ENCODE measurements around the gene GM2A. TPM values are rescaled to one million over a fixed set of nuclear protein-coding genes. Genes with fewer than 3 reads are reported as not detected.

The GM2A gene
- total RNA-seq, 1 experiment from 2014 or later = 27.6 TPM

DNA sequence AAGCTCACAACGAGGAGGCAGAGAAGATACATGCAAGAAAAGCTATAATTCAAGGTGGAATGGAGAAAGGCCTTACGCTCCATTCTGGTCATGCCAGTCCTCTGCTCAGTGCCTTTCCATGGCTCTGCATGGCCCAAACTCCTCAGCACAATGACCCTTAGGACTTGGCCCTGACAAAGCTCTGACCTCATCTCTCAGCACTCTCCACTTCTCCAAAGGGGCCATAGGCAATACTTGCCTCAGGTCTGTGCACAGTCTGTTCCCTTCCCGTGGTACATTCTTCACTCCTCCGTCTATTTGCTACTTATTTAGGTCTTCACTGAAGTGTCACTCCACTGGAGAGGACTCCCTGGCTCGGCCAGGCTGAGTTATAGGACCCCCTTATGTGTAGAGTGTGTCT lies 25.9 kb downstream of the GM2A start:
- BruUV-seq (replicated peaks) = no TSS peak
- H3K27me3 Mint-ChIP-seq (ENCODE audit: insufficient read depth, unreplicated experiment) = no peaks in the 10 kb centered on the region
- no peaks in the 10 kb centered on the region for H3K36me3 Mint-ChIP-seq (ENCODE audit: insufficient read depth, unreplicated experiment)

DNA sequence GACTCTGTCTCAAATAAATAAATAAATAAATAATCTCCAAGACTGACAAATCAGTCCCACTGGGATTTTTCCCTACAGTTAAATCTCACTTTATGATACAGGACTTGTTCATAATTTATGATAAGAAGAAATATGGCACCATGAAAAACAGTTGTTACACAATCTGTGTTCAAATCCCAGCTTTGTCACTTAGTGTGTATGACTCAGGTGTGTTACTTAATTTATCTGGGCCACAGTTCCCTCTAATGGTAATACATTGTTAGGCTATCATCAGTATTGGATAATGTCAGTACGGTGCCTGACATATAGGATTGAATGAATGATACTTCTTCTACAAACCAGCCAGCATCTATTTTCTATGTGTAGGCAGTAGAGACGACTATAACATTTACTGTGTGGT lies 27.5 kb downstream of the GM2A start:
- POLR2A ChIA-PET = no interaction called here
- Histone ChIP-seq H3K36me3 (ENCODE audit: control insufficient read depth, insufficient read depth, low read length) (no peaks in the 10 kb centered on the region), H3K9me3 (no peaks in the 10 kb centered on the region), H3K4me3 (ENCODE audit: low read depth, low read length) (no peak overlapping the region), H3K27me3 (replicated peaks; ENCODE audit: control insufficient read depth, insufficient read depth, low read length) (no peaks in the 10 kb centered on the region), H3K4me1 (peaks cover 7% of the 10 kb centered on the region)
- intact Hi-C loops (cut with micrococcal nuclease; ENCODE audit: unreplicated experiment) = no loop called here
- TF ChIP-seq, protein P1, sequence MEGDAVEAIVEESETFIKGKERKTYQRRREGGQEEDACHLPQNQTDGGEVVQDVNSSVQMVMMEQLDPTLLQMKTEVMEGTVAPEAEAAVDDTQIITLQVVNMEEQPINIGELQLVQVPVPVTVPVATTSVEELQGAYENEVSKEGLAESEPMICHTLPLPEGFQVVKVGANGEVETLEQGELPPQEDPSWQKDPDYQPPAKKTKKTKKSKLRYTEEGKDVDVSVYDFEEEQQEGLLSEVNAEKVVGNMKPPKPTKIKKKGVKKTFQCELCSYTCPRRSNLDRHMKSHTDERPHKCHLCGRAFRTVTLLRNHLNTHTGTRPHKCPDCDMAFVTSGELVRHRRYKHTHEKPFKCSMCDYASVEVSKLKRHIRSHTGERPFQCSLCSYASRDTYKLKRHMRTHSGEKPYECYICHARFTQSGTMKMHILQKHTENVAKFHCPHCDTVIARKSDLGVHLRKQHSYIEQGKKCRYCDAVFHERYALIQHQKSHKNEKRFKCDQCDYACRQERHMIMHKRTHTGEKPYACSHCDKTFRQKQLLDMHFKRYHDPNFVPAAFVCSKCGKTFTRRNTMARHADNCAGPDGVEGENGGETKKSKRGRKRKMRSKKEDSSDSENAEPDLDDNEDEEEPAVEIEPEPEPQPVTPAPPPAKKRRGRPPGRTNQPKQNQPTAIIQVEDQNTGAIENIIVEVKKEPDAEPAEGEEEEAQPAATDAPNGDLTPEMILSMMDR (IDR thresholded peaks at IDR 0.05; ENCODE audit: insufficient read depth in 1 of 2, low read depth in 1 of 2, low read length in 1 of 2, severe bottlenecking in 1 of 2, unreplicated experiment in 1 of 2) = no peak
- no peak for DNase-seq
- Mint-ChIP-seq H3K27ac (ENCODE audit: unreplicated experiment) (no peak overlapping the region), H3K27me3 (ENCODE audit: insufficient read depth, unreplicated experiment) (no peaks in the 10 kb centered on the region), H3K4me1 (ENCODE audit: low read depth, unreplicated experiment) (peaks cover 8% of the 10 kb centered on the region), H3K4me3 (ENCODE audit: unreplicated experiment) (no peak overlapping the region), H3K9me3 (ENCODE audit: unreplicated experiment) (peaks cover 8% of the 10 kb centered on the region), H3K36me3 (ENCODE audit: insufficient read depth, unreplicated experiment) (no peaks in the 10 kb centered on the region)
- CTCF ChIA-PET = interaction anchor here (0.9 kb wide), 1 partner anchor 371 kb away, joined by 3 read pairs; no protein-coding TSS in a partner anchor
- BruUV-seq (replicated peaks) = no TSS peak

More for the DNA sequence above, 25.9 kb downstream of the GM2A start:
- no peaks in the 10 kb centered on the region for H3K27me3 ChIP-seq (replicated peaks; ENCODE audit: control insufficient read depth, insufficient read depth, low read length)
- ChIA-PET POLR2A (no interaction called here), CTCF (no interaction called here)
- DNase-seq = no peak
- intact Hi-C loops (cut with micrococcal nuclease; ENCODE audit: unreplicated experiment) = no loop called here
- Mint-ChIP-seq H3K9me3 (ENCODE audit: unreplicated experiment) (no peaks in the 10 kb centered on the region), H3K4me1 (ENCODE audit: low read depth, unreplicated experiment) (peaks cover 7% of the 10 kb centered on the region), H3K4me3 (ENCODE audit: unreplicated experiment) (no peak overlapping the region), H3K27ac (ENCODE audit: unreplicated experiment) (no peak overlapping the region)
- TF ChIP-seq, protein P1 (IDR thresholded peaks at IDR 0.05; ENCODE audit: insufficient read depth in 1 of 2, low read depth in 1 of 2, low read length in 1 of 2, severe bottlenecking in 1 of 2, unreplicated experiment in 1 of 2) = no peak
- H3K36me3 ChIP-seq (ENCODE audit: control insufficient read depth, insufficient read depth, low read length) = no peaks in the 10 kb centered on the region
- no peak overlapping the region for H3K4me3 ChIP-seq (ENCODE audit: low read depth, low read length)
- no peaks in the 10 kb centered on the region for H3K9me3 ChIP-seq
- H3K4me1 ChIP-seq = peaks cover 19% of the 10 kb centered on the region

DNA sequence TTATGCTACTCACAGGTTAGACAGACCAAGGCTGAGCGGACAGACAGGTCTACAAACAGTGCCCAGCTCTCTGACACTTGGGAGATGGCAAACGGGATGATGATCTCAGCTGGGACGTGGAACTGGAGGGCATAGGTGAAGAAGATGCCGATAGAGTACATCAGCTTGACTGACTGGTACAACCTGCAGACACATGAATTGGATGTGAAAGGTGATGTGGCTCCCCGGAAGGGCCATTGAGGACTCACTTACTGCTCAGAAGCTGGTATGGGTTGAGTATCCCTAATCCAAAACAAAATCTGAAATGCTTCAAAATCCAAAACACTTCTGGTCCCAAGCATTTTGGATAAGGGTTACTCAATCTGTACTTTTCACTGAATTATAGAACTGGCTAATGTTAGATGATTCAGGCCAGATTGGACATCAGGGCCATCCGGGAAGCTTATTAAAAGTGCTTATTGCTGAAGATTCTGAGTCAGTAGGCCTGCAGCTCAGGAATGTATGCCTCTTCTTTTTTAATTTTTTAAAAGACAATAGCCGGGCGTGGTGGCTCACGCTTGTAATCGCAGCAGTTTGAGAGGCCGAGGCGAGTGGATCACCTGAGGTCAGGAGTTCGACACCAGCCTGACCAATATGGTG lies 28.1 kb downstream of the GM2A start:
- peaks cover 9% of the 10 kb centered on the region for H3K4me1 ChIP-seq
- no peaks in the 10 kb centered on the region for H3K36me3 ChIP-seq (ENCODE audit: control insufficient read depth, insufficient read depth, low read length)
- Mint-ChIP-seq H3K27ac (ENCODE audit: unreplicated experiment) (no peak overlapping the region), H3K4me1 (ENCODE audit: low read depth, unreplicated experiment) (peaks cover 12% of the 10 kb centered on the region), H3K9me3 (ENCODE audit: unreplicated experiment) (peaks cover 8% of the 10 kb centered on the region), H3K36me3 (ENCODE audit: insufficient read depth, unreplicated experiment) (no peaks in the 10 kb centered on the region), H3K4me3 (ENCODE audit: unreplicated experiment) (no peak overlapping the region), H3K27me3 (ENCODE audit: insufficient read depth, unreplicated experiment) (no peaks in the 10 kb centered on the region)
- H3K27me3 ChIP-seq (replicated peaks; ENCODE audit: control insufficient read depth, insufficient read depth, low read length) = no peaks in the 10 kb centered on the region
- TF ChIP-seq, protein P1 (IDR thresholded peaks at IDR 0.05; ENCODE audit: insufficient read depth in 1 of 2, low read depth in 1 of 2, low read length in 1 of 2, severe bottlenecking in 1 of 2, unreplicated experiment in 1 of 2) = no peak
- no peak for DNase-seq
- intact Hi-C loops (cut with micrococcal nuclease; ENCODE audit: unreplicated experiment) = no loop called here
- BruUV-seq (replicated peaks) = no TSS peak
- H3K9me3 ChIP-seq = no peaks in the 10 kb centered on the region
- POLR2A ChIA-PET = no interaction called here
- no peak overlapping the region for H3K4me3 ChIP-seq (ENCODE audit: low read depth, low read length)
- CTCF ChIA-PET = interaction anchor here (0.9 kb wide), 1 partner anchor 371 kb away, joined by 3 read pairs; no protein-coding TSS in a partner anchor
